H9 (cell line): ENCODE data around the gene LCNL1. TPM values are rescaled to one million over a fixed set of nuclear protein-coding genes. Genes with fewer than 3 reads are reported as not detected.

Experiments used
- DNase-seq: peaks from one replicate; pipeline ENCODE4 v3.0.0-alpha.2; 2017
- H2AFZ ChIP-seq: one replicate; pipeline ENCODE4 v1.6.1; 2013; ENCODE audit warnings: mild to moderate bottlenecking, low read length, control low read depth, moderate library complexity
- H2AK5ac ChIP-seq: 2 replicates; pipeline ENCODE4 v1.6.1; 2013; ENCODE audit warnings: low read length, control low read depth, mixed read lengths; ENCODE audit not compliant: insufficient read length
- H2BK120ac ChIP-seq: one replicate; pipeline ENCODE4 v1.6.1; 2013; ENCODE audit warnings: low read depth, mild to moderate bottlenecking, low read length, control low read depth, inconsistent platforms; ENCODE audit not compliant: poor library complexity, severe bottlenecking
- H2BK12ac ChIP-seq: 2 replicates; pipeline ENCODE4 v1.6.1; 2013; ENCODE audit warnings: low read length, control low read depth, mixed read lengths, low read depth; ENCODE audit not compliant: insufficient read length
- H2BK15ac ChIP-seq: 2 replicates; pipeline ENCODE4 v1.6.1; 2013; ENCODE audit warnings: low read depth, low read length, control low read depth
- H2BK20ac ChIP-seq: one replicate; pipeline ENCODE4 v1.6.1; 2013; ENCODE audit warnings: low read depth, mild to moderate bottlenecking, low read length, control low read depth, inconsistent platforms; ENCODE audit not compliant: poor library complexity, severe bottlenecking
- H2BK5ac ChIP-seq: 2 replicates; pipeline ENCODE4 v1.6.1; 2013; ENCODE audit warnings: low read length, control low read depth, mixed read lengths; ENCODE audit not compliant: insufficient read length
- H3K14ac ChIP-seq: 2 replicates; pipeline ENCODE4 v1.6.1; 2013; ENCODE audit warnings: low read length, control low read depth; ENCODE audit not compliant: insufficient read depth
- H3K18ac ChIP-seq: 2 replicates; pipeline ENCODE4 v1.6.1; 2013; ENCODE audit warnings: low read depth, mild to moderate bottlenecking, mixed read lengths, low read length, control low read depth; ENCODE audit not compliant: insufficient read length
- H3K23ac ChIP-seq: 2 replicates; pipeline ENCODE4 v1.6.1; 2013; ENCODE audit warnings: low read length, control low read depth, mixed read lengths, low read depth; ENCODE audit not compliant: insufficient read length
- H3K23me2 ChIP-seq: 2 replicates; pipeline ENCODE4 v1.6.1; 2013; ENCODE audit warnings: low read depth, mild to moderate bottlenecking, mixed read lengths, low read length, control low read depth; ENCODE audit not compliant: insufficient read length, poor library complexity, severe bottlenecking
- H3K27ac ChIP-seq: 2 replicates; pipeline ENCODE4 v1.5.1; 2013; ENCODE audit warnings: low read length, control low read depth, mixed read lengths, low read depth; ENCODE audit not compliant: insufficient read length
- H3K27me3 ChIP-seq: 2 replicates; pipeline ENCODE4 v1.6.1; 2013; ENCODE audit warnings: low read length, control low read depth, inconsistent platforms; ENCODE audit not compliant: insufficient read depth
- H3K4ac ChIP-seq: 2 replicates; pipeline ENCODE4 v1.6.1; 2013; ENCODE audit warnings: low read depth, mild to moderate bottlenecking, control low read depth, inconsistent platforms, low read length, moderate library complexity
- H3K4me1 ChIP-seq: 2 replicates; pipeline ENCODE4 v1.6.1; 2013; ENCODE audit warnings: low read length, control low read depth, inconsistent platforms; ENCODE audit not compliant: insufficient read depth
- H3K4me2 ChIP-seq: 2 replicates; pipeline ENCODE4 v1.6.1; 2013; ENCODE audit warnings: low read length, control low read depth, mixed read lengths; ENCODE audit not compliant: insufficient read length, insufficient read depth
- H3K56ac ChIP-seq: 2 replicates; pipeline ENCODE4 v1.6.1; 2013; ENCODE audit warnings: low read depth, mild to moderate bottlenecking, mixed read lengths, low read length, control low read depth; ENCODE audit not compliant: insufficient read length
- H3K79me1 ChIP-seq: 2 replicates; pipeline ENCODE4 v1.6.1; 2013; ENCODE audit warnings: low read depth, mild to moderate bottlenecking, moderate library complexity, low read length, control low read depth, inconsistent platforms; ENCODE audit not compliant: insufficient read depth, poor library complexity, severe bottlenecking
- H3K79me2 ChIP-seq: 2 replicates; pipeline ENCODE4 v1.6.1; 2013; ENCODE audit warnings: low read length, control low read depth, inconsistent platforms; ENCODE audit not compliant: insufficient read depth
- H3K9ac ChIP-seq: 2 replicates; pipeline ENCODE4 v1.6.1; 2013; ENCODE audit warnings: low read length, control low read depth, mixed read lengths; ENCODE audit not compliant: insufficient read length; ENCODE audit errors: extremely low read depth
- H3K9me3 ChIP-seq: one replicate; pipeline ENCODE4 v1.6.1; 2013; ENCODE audit warnings: low read depth, low read length, inconsistent platforms; ENCODE audit not compliant: control insufficient read depth
- H3T11ph ChIP-seq: one replicate; pipeline ENCODE4 v1.6.1; 2013; ENCODE audit warnings: mild to moderate bottlenecking, low read length, control low read depth, inconsistent platforms
- H4K20me1 ChIP-seq: one replicate; pipeline ENCODE4 v1.6.1; 2013; ENCODE audit not compliant: control insufficient read depth, insufficient read length, insufficient read depth
- H4K5ac ChIP-seq: 2 replicates; pipeline ENCODE4 v1.6.1; 2013; ENCODE audit warnings: low read depth, mild to moderate bottlenecking, mixed read lengths, low read length, control low read depth; ENCODE audit not compliant: insufficient read length
- H4K8ac ChIP-seq: replicated peaks from 2 replicates; pipeline ENCODE4 v1.6.1; 2013; ENCODE audit warnings: low read length, control low read depth, mixed read lengths, low read depth; ENCODE audit not compliant: insufficient read length
- H4K91ac ChIP-seq: 2 replicates; pipeline ENCODE4 v1.6.1; 2013; ENCODE audit warnings: low read depth, mild to moderate bottlenecking, moderate library complexity, mixed read lengths, low read length, control low read depth; ENCODE audit not compliant: insufficient read length
- H3K27ac Mint-ChIP-seq, 3 experiments: 2 replicates in 2 of 3; 3 replicates in 1 of 3; pipeline ENCODE4 v1.8.0; 2020 to 2021; ENCODE audit warnings: mixed read lengths in 3 of 3, mild to moderate bottlenecking in 1 of 3, moderate library complexity in 1 of 3
- H3K27me3 Mint-ChIP-seq: 2 replicates; pipeline ENCODE4 v1.8.0; 2021; ENCODE audit warnings: low read depth, mild to moderate bottlenecking, moderate library complexity, mixed read lengths
- H3K36me3 Mint-ChIP-seq, 3 experiments: 2 replicates in 2 of 3; 3 replicates in 1 of 3; pipeline ENCODE4 v1.8.0; 2020 to 2021; ENCODE audit warnings: low read depth in 3 of 3, mixed read lengths in 3 of 3; ENCODE audit not compliant: insufficient read depth in 1 of 3
- H3K4me1 Mint-ChIP-seq, 2 experiments: 2 replicates each; pipeline ENCODE4 v1.8.0; 2020; ENCODE audit warnings: mixed read lengths in 2 of 2
- H3K4me3 Mint-ChIP-seq, 2 experiments: 2 replicates in 1 of 2; 3 replicates in 1 of 2; pipeline ENCODE4 v1.8.0; 2020 to 2021; ENCODE audit warnings: mild to moderate bottlenecking in 2 of 2, mixed read lengths in 2 of 2, moderate library complexity in 1 of 2
- H3K9me3 Mint-ChIP-seq, 2 experiments: 2 replicates in 1 of 2; 3 replicates in 1 of 2; pipeline ENCODE4 v1.8.0; 2020; ENCODE audit warnings: mild to moderate bottlenecking in 2 of 2, mixed read lengths in 2 of 2, moderate library complexity in 1 of 2
- CTCF ChIP-seq: fragments of 200-600 bp; sonication (generic); conservative IDR thresholded peaks from 3 replicates; pipeline ENCODE4 v1.8.0; 2021; ENCODE audit warnings: antibody characterized with exemption, mild to moderate bottlenecking
- WGBS: extraction: QIAGEN DNeasy Blood & Tissue Kit; methylation state at CpG from one replicate; pipeline ENCODE4 v1.1.7; 2013; ENCODE audit warnings: missing lambda C conversion rate, low lambda C conversion rate, mixed read lengths; ENCODE audit not compliant: insufficient read length; ENCODE audit errors: extremely low coverage; 5-methylcytosine and 5-hydroxymethylcytosine counted together
- total RNA-seq: library from RNA; stranded (reverse); gene quantifications from 2 replicates; pipeline ENCODE4 v1.2.1, GENCODE V29; 2021

The LCNL1 gene
- total RNA-seq, 1 experiment from 2014 or later: 0.20 TPM

GRCh38 chr9:136983167-136983566 lies 374 bp downstream of the LCNL1 start:
- no peak overlapping the region for H2BK12ac ChIP-seq
- H2AFZ ChIP-seq: no peak overlapping the region
- no peaks in the 10 kb centered on the region for H3K79me1 ChIP-seq
- no peak overlapping the region for H2AK5ac ChIP-seq
- H4K8ac ChIP-seq: no peak overlapping the region
- H3K23ac ChIP-seq: no peak overlapping the region
- H3K9me3 ChIP-seq: no peaks in the 10 kb centered on the region
- H2BK20ac ChIP-seq: no peak overlapping the region
- H2BK5ac ChIP-seq: no peak overlapping the region
- H3K27ac Mint-ChIP-seq: no peak overlapping the region
- TF ChIP-seq CTCF: no peak
- peaks cover 0 to 3% (median 0%) of the 10 kb centered on the region in 3 experiments; a peak in 1 of 7 replicates for H3K36me3 Mint-ChIP-seq
- H3K27me3 ChIP-seq: no peaks in the 10 kb centered on the region
- H3K9ac ChIP-seq: no peak overlapping the region
- no peak overlapping the region for H3K4ac ChIP-seq
- no peak overlapping the region for H2BK120ac ChIP-seq
- no peaks in the 10 kb centered on the region for H3K9me3 Mint-ChIP-seq
- H4K91ac ChIP-seq: no peak overlapping the region
- H3K23me2 ChIP-seq: peaks cover 3% of the 10 kb centered on the region
- H3K4me1 ChIP-seq: no peaks in the 10 kb centered on the region; the same call in 1 of the 2 replicates
- peaks cover 0 to 8% of the 10 kb centered on the region in 2 experiments; a peak in 2 of 4 replicates for H3K4me1 Mint-ChIP-seq
- no peaks in the 10 kb centered on the region for H4K20me1 ChIP-seq
- no peak overlapping the region for H3K14ac ChIP-seq
- H3K27me3 Mint-ChIP-seq: peaks cover 4% of the 10 kb centered on the region
- H3K56ac ChIP-seq: no peak overlapping the region
- H3T11ph ChIP-seq: no peak overlapping the region
- no peaks in the 10 kb centered on the region for H3K79me2 ChIP-seq
- no peak overlapping the region for H3K27ac ChIP-seq
- H2BK15ac ChIP-seq: no peak overlapping the region
- H3K4me3 Mint-ChIP-seq: no peak overlapping the region
- no peak overlapping the region for H3K18ac ChIP-seq
- DNase-seq: no peak
- no peak overlapping the region for H4K5ac ChIP-seq
- no CpG with 5 or more reads among the region's 9 CpGs for WGBS
- no peak overlapping the region for H3K4me2 ChIP-seq
